ENCODE results near the gene EBF3.

Gene EBF3

DNA sequence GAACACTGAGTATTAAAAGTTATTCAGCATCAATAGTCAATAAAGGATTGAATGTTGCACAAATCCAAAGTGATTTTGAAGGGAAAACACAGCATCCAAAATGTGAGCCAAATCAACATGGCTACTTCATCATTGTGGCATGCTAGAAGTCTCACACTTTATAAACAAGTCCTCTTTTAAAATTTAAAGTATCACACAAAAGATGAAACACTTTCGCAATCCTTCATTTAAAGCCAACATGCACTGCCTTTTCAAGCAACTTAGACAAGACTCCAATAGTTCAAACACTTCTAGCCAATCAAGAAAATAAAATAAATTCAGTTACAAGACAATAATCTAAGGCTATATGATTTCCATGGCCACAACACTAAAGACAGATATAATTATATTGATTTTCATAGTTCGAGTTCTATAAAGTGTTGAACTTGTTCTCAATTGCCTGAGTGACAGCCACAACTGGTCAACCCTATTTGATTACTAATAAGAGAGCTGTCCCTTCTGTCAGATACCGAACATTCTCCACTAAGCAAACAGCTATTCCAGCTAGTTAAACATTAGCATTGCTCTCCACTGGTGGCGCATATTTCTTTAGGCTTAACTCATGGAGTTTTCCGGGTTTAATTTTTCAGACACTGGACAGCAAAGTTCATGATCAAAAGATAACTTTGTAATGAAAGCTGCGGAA lies 8.3 kb downstream of the EBF3 start:
- POLR2A ChIA-PET: no interaction called here
- no peak for DNase-seq (ENCODE audit: extremely low spot score)
- TF ChIP-seq, protein P1, sequence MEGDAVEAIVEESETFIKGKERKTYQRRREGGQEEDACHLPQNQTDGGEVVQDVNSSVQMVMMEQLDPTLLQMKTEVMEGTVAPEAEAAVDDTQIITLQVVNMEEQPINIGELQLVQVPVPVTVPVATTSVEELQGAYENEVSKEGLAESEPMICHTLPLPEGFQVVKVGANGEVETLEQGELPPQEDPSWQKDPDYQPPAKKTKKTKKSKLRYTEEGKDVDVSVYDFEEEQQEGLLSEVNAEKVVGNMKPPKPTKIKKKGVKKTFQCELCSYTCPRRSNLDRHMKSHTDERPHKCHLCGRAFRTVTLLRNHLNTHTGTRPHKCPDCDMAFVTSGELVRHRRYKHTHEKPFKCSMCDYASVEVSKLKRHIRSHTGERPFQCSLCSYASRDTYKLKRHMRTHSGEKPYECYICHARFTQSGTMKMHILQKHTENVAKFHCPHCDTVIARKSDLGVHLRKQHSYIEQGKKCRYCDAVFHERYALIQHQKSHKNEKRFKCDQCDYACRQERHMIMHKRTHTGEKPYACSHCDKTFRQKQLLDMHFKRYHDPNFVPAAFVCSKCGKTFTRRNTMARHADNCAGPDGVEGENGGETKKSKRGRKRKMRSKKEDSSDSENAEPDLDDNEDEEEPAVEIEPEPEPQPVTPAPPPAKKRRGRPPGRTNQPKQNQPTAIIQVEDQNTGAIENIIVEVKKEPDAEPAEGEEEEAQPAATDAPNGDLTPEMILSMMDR (IDR thresholded peaks at IDR 0.05; ENCODE audit: control extremely low read depth, extremely low read depth, low read depth, missing control alignments): no peak
- CTCF ChIA-PET: no interaction called here

DNA sequence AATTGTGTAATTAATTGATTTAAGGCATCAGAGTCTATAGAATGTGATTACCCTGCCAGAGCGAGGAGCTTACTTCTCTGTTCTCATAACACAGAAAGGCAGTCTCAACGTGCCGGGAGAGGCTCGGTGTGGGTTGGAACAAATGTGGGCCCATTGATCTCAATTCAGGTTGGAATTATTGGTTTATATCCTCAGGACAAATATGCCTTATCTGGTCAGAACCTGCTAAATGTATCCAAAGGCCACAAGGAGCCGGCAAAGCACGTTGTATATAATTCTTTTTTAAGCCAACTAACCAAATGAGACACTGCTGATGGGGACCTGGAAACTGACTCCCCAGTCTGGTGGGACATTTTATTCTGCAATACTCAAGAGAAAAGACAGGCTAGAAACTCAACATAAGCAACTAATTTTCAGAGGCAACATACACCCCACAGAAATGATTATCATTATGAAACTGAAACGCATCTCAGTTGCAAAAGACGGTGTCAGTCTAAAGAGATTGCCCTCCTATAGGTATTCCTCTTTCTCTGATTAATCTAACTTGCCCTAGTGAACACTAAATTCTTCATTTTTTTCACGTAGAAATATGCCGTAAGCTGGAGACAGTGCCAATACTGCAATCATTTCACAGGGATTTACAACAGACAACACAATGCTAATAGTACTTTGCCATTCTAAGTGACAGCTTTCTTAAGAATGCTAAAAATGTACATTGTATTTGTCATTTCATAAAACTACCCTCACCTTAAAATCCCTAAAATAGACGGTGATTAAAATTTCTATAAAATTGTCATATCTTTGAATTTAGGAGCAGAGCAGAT lies 9.4 kb downstream of the EBF3 start:
- ChIA-PET CTCF (no interaction called here), POLR2A (no interaction called here)
- TF ChIP-seq, protein P1 (IDR thresholded peaks at IDR 0.05; ENCODE audit: control extremely low read depth, extremely low read depth, low read depth, missing control alignments): no peak
- no peak for DNase-seq (ENCODE audit: extremely low spot score)

DNA sequence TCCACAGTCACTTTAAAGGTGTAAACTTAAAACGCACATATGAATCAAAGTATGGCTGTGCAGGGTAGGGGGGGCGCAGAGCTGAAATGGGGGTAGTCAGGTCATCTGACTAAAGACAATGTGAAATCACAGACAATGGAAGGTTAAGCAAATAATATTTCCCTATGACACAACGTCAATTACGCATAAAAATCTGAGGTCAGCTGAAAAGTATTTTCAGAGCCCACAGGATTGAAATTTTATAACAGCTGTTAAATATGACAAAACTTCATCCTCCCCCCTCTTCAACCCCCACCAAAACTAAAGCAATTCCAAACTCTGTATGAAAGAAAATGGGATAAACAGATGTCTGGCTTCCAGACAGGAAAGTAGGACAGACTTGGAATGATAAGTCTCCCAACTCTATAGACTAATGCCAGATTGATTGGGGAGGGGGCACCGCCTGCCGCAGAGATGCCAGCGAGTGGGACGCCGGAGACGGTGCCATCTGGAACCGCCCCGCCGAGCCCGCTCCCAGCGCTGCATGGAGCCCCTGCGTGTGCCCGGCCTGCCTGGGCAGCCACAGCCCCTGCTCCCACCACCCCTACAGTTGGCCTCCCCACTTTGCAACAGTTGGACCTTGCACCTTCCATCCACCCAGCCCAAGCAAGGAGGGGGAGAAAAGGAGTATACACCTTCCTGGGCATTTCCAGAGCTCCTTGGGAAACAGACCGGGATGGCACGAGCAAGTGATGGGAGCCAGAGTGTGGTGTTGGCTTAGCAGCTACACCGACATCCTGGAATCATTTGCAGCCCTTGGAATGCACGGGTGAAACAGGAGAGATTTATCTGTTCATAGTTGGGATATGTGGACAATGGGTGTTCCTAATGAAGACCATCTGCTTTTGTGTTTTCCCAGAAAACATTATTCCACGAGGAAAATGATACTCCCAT lies 10.7 kb downstream of the EBF3 start:
- DNase-seq (ENCODE audit: extremely low spot score): no peak
- CTCF ChIA-PET: interaction anchor here (0.8 to 1.1 kb wide), 2 partner anchors 35 to 922 kb away, joined by 3 read pairs; no protein-coding TSS in a partner anchor
- POLR2A ChIA-PET: no interaction called here
- TF ChIP-seq, protein P1 (IDR thresholded peaks at IDR 0.05; ENCODE audit: control extremely low read depth, extremely low read depth, low read depth, missing control alignments): no peak

DNA sequence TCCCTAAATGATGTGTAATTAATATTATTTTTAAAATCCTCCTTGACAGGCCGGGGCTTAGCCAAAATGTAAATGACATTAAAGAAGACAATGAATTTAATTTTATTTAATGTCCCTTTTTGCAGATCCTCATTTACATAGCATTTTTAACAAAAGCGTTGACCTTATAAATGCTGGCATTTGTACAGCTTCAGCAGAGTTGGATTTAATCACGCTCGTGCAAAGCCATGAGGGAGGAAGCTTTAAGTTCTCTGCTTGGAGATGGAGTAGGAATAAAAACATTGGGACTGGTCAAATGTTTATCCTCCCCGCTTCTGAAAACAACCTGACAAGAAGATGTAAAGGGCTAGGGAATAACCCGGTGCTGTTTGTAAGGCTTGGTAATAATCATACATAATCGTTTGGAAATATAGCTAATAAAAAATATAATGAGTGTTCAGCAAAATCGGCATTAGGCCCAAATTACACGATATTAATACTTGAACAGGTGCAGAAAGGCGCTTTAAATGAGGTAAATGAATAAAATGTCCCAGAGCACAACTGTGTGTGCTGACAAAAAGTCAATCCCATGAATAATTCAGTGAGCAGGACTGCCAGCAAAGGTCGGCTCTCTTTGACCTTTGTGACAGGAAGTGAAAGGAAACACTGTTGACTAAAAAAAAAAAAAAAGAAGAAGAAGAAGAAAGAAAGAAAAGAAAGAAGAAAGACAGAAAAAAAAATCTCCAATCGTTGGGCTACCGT lies 11.5 kb downstream of the EBF3 start:
- ChIA-PET POLR2A (no interaction called here), CTCF (interaction anchor here (0.8 to 1.1 kb wide), 2 partner anchors 35 to 921 kb away, joined by 3 read pairs; no protein-coding TSS in a partner anchor)
- no peak for DNase-seq (ENCODE audit: extremely low spot score)
- TF ChIP-seq, protein P1 (IDR thresholded peaks at IDR 0.05; ENCODE audit: control extremely low read depth, extremely low read depth, low read depth, missing control alignments): no peak

DNA sequence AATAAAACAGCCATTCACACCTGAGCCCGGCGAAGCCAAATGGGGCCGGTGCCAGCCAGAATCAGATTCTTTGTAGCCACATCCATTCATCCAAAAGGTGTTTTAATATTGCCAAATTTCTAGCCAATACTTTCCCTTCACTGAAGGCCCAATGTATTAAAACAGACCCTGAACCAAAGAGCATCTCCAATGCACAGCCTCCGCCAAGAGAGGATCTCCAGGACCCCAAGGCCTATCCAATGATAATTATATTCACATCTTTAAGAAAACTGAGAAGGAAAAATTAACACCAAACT lies 12.2 kb downstream of the EBF3 start:
- ChIA-PET POLR2A (no interaction called here), CTCF (no interaction called here)
- DNase-seq (ENCODE audit: extremely low spot score): no peak
- TF ChIP-seq, protein P1 (IDR thresholded peaks at IDR 0.05; ENCODE audit: control extremely low read depth, extremely low read depth, low read depth, missing control alignments): no peak
